ENCODE measurements around the gene DDX41. TPM values are rescaled to one million over a fixed set of nuclear protein-coding genes. Genes with fewer than 3 reads are reported as not detected.

The DDX41 gene
- total RNA-seq, 1 donor from 2014 or later, result 60.7 TPM

DNA sequence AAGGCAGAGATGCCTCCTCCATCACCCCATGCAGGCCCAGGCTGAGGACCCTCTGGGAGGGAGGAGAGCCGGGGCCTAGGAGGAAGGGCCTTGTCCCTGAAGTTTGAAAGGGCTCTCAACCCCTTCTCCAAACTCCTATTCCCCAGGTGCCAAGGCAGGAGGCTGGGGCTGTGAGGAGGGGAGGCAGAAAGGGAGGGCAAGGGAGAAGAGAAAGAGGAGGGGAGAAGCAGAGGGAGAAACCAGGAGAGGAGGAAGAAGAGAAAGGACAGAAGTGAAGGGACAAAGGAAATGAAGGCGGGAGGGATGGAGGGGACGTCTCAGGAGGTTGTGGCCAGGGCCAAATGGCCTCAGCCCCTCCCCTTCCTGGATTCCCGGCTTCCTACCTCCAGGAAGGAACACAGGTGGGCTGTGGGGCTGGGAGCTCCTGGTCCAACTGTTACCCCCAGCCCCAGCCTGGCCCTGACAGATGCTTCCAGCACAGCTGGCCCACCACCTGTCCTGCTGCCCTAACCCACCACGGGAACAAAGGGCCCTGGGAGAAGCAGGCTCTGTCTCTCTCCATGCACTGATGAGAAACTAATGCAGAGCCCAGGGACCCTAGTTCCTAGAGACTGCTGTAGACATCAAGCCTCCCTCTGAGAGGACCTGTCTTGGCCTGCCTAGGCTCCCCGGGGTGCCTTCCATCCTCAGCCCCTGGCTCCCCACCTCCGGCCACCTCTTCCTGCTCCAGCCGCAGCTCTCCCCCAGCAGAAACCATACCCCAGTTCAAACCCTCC is 46.8 kb downstream of the DDX41 start:
- peak overlapping the region; percentile 18 for H3K4me3 ChIP-seq
- DNase-seq (ENCODE audit: low spot score), result no peak
- H2AFZ ChIP-seq (replicated peaks), result no peak overlapping the region
- Mint-ChIP-seq H3K27ac (peak overlapping the region; percentile 99), H3K36me3 (peaks cover 36% of the 10 kb centered on the region), H3K27me3 (ENCODE audit: insufficient read depth, low read depth) (peaks cover 25% of the 10 kb centered on the region), H3K9me3 (peaks cover 9% of the 10 kb centered on the region), H3K4me1 (peaks cover 43% of the 10 kb centered on the region), H3K4me3 (peak overlapping the region; percentile 90)
- H3K4me1 ChIP-seq, result peaks cover 38% of the 10 kb centered on the region
- H3K27ac ChIP-seq, result peak overlapping the region; percentile 70
- peaks cover 52% of the 10 kb centered on the region for H3F3A ChIP-seq (ENCODE audit: low read depth)
- H3K9ac ChIP-seq, result peak overlapping the region; percentile 29
- peaks cover 52% of the 10 kb centered on the region for H4K20me1 ChIP-seq (ENCODE audit: low read depth)
- no peak for TF ChIP-seq EZH2 (IDR thresholded peaks at IDR 0.05)
- TF ChIP-seq, protein P1, sequence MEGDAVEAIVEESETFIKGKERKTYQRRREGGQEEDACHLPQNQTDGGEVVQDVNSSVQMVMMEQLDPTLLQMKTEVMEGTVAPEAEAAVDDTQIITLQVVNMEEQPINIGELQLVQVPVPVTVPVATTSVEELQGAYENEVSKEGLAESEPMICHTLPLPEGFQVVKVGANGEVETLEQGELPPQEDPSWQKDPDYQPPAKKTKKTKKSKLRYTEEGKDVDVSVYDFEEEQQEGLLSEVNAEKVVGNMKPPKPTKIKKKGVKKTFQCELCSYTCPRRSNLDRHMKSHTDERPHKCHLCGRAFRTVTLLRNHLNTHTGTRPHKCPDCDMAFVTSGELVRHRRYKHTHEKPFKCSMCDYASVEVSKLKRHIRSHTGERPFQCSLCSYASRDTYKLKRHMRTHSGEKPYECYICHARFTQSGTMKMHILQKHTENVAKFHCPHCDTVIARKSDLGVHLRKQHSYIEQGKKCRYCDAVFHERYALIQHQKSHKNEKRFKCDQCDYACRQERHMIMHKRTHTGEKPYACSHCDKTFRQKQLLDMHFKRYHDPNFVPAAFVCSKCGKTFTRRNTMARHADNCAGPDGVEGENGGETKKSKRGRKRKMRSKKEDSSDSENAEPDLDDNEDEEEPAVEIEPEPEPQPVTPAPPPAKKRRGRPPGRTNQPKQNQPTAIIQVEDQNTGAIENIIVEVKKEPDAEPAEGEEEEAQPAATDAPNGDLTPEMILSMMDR (IDR thresholded peaks at IDR 0.05), result no peak
- no peak for TF ChIP-seq EZH2phosphoT487 (IDR thresholded peaks at IDR 0.05)
- no peaks in the 10 kb centered on the region for H3K9me3 ChIP-seq (ENCODE audit: low read depth)
- no peaks in the 10 kb centered on the region for H3K27me3 ChIP-seq
- peaks cover 68% of the 10 kb centered on the region for H3K79me2 ChIP-seq (ENCODE audit: low read depth)
- peaks cover 11% of the 10 kb centered on the region for H3K36me3 ChIP-seq
- peak overlapping the region; percentile 99 for H3K4me2 ChIP-seq

DNA sequence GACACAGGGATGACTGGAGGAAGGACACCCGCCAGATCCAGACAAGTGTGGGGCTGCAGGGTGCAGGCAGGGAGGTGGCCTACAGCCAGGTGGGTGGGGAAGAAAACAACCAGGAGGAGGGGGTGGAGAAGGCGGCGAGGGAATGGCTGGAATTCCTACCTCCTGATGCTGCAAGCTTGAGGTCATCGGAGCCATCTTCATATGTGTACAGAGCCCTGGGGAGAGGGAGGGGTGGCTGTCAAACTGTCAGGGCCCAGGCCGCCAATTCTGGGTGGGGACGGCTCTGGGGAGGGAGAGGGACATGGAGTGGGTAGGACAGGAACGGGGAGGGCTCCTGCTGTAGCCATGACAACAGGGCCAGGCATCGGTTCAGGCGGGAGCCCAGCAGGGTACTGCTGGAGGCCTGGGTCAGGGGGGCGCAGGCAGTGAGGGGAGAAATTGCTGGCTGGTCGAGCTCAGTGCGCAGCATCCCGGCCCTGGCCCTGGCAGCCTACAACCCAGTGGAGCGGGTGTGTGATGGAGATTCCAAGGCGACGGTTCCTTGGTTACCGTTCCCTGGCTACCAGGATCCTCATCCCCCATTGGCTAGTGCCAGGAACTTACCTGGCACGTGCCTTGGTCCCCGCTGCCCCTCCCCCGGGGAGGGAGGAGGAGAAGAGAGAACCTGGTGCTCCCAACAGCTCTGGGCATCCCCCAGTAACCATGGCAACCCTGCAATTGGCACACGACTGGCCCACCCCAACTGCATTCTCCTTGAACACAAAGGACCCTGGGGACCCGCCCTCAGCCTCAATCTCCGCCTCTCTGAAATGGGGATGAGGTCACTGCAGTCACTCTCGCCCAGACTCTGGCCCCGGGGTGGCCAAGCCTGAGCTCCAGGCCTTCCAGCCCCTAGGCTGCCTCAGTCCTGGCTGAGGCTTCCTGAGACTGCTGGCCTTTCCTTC is 47.8 kb downstream of the DDX41 start:
- Histone ChIP-seq H3K4me1 (peaks cover 34% of the 10 kb centered on the region), H3K4me3 (no peak overlapping the region), H3K27ac (peak overlapping the region; percentile 70), H3F3A (ENCODE audit: low read depth) (peaks cover 53% of the 10 kb centered on the region), H2AFZ (replicated peaks) (no peak overlapping the region), H3K79me2 (ENCODE audit: low read depth) (peaks cover 74% of the 10 kb centered on the region), H3K9ac (no peak overlapping the region), H3K27me3 (no peaks in the 10 kb centered on the region), H4K20me1 (ENCODE audit: low read depth) (peaks cover 52% of the 10 kb centered on the region), H3K9me3 (ENCODE audit: low read depth) (no peaks in the 10 kb centered on the region), H3K4me2 (peak overlapping the region; percentile 99), H3K36me3 (peaks cover 11% of the 10 kb centered on the region)
- peaks cover 9% of the 10 kb centered on the region for H3K9me3 Mint-ChIP-seq
- peaks cover 39% of the 10 kb centered on the region for H3K4me1 Mint-ChIP-seq
- H3K27ac Mint-ChIP-seq, result peak overlapping the region; percentile 63
- peaks cover 24% of the 10 kb centered on the region for H3K27me3 Mint-ChIP-seq (ENCODE audit: insufficient read depth, low read depth)
- no peak for TF ChIP-seq EZH2 (IDR thresholded peaks at IDR 0.05)
- no peak for TF ChIP-seq EZH2phosphoT487 (IDR thresholded peaks at IDR 0.05)
- TF ChIP-seq, protein P1 (IDR thresholded peaks at IDR 0.05), result no peak
- H3K4me3 Mint-ChIP-seq, result peak overlapping the region; percentile 77
- DNase-seq (ENCODE audit: low spot score), result peak; percentile 65
- peaks cover 36% of the 10 kb centered on the region for H3K36me3 Mint-ChIP-seq

DNA sequence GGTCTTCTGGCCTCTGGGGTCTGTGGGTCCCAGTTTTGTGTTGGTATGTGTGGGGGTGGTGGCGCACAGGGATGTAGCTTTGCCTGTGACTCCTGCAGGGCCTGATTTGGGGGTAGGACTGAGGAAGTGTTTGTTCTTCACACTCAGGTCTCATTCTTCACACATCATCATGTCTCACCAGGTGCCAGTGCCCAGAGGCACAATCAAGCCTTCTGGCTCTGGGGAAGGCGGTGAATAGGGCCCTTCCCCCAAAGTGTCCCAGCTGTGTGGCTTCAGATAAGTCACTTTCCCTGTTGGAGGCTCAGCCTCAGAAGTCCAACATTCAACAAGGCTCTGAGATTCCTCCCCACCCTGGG is 48.5 kb downstream of the DDX41 start:
- H3K4me3 ChIP-seq, result no peak overlapping the region
- no peaks in the 10 kb centered on the region for H3K27me3 ChIP-seq
- Mint-ChIP-seq H3K27ac (peak overlapping the region; percentile 29), H3K9me3 (peaks cover 9% of the 10 kb centered on the region), H3K36me3 (peaks cover 40% of the 10 kb centered on the region), H3K27me3 (ENCODE audit: insufficient read depth, low read depth) (peaks cover 22% of the 10 kb centered on the region), H3K4me3 (peak overlapping the region; percentile 66), H3K4me1 (peaks cover 37% of the 10 kb centered on the region)
- DNase-seq (ENCODE audit: low spot score), result no peak
- no peak overlapping the region for H2AFZ ChIP-seq (replicated peaks)
- H3K9ac ChIP-seq, result no peak overlapping the region
- H3K9me3 ChIP-seq (ENCODE audit: low read depth), result no peaks in the 10 kb centered on the region
- TF ChIP-seq EZH2phosphoT487 (IDR thresholded peaks at IDR 0.05) (no peak), EZH2 (IDR thresholded peaks at IDR 0.05) (no peak)
- TF ChIP-seq, protein P1 (IDR thresholded peaks at IDR 0.05), result no peak
- no peak overlapping the region for H3K27ac ChIP-seq
- peaks cover 32% of the 10 kb centered on the region for H3K4me1 ChIP-seq
- peaks cover 57% of the 10 kb centered on the region for H3F3A ChIP-seq (ENCODE audit: low read depth)
- H4K20me1 ChIP-seq (ENCODE audit: low read depth), result peaks cover 52% of the 10 kb centered on the region
- peaks cover 14% of the 10 kb centered on the region for H3K36me3 ChIP-seq
- peaks cover 80% of the 10 kb centered on the region for H3K79me2 ChIP-seq (ENCODE audit: low read depth)
- H3K4me2 ChIP-seq, result no peak overlapping the region

Data from neural progenitor cell (in vitro differentiated cells).